SU-DHL-6 (cell line): Measurements from ENCODE around the gene FAM171A1.
"Not testable (repeated sequence)": the region's sequence is repeated elsewhere in the genome, so short reads cannot be mapped to it uniquely, and the experiment has no call there.

Source experiments
- H2AFZ ChIP-seq: fragments of 200-600 bp; sonication (generic); 2 replicates; pipeline ENCODE4 v1.6.1; 2014; ENCODE audit warnings: low read depth, mild to moderate bottlenecking, moderate library complexity, mixed read lengths, antibody characterized with exemption, low read length; ENCODE audit not compliant: severe bottlenecking
- H3F3A ChIP-seq: fragments of 200-600 bp; shearing (Covaris generic); 2 replicates; pipeline ENCODE4 v1.6.0; 2016; ENCODE audit warnings: antibody characterized with exemption, mild to moderate bottlenecking; ENCODE audit not compliant: insufficient read depth
- H3K27ac ChIP-seq: fragments of 200-600 bp; sonication (generic); 2 replicates; pipeline ENCODE4 v1.5.1; 2016; ENCODE audit warnings: low read depth, mild to moderate bottlenecking, low read length, moderate library complexity, mixed read lengths
- H3K27me3 ChIP-seq: fragments of 200-600 bp; sonication (generic), shearing (Covaris generic); 2 replicates; pipeline ENCODE4 v1.6.0; 2014; ENCODE audit warnings: mild to moderate bottlenecking, low read length
- H3K36me3 ChIP-seq: fragments of 200-600 bp; sonication (generic); 2 replicates; pipeline ENCODE4 v1.6.1; 2014; ENCODE audit warnings: mild to moderate bottlenecking, low read length, mixed read lengths
- H3K4me2 ChIP-seq: fragments of 300-600, 200-600 bp; shearing (Covaris generic), sonication (generic); 2 replicates; pipeline ENCODE4 v1.6.0; 2014; ENCODE audit warnings: low read length, low read depth, mild to moderate bottlenecking; ENCODE audit not compliant: poor library complexity, severe bottlenecking
- H3K4me3 ChIP-seq: fragments of 200-600 bp; sonication (generic); 2 replicates; pipeline ENCODE4 v1.5.1; 2014; ENCODE audit warnings: antibody characterized with exemption, low read length, mild to moderate bottlenecking, mixed read lengths; ENCODE audit not compliant: insufficient read depth, poor library complexity, severe bottlenecking
- H3K79me2 ChIP-seq: fragments of 200-600 bp; sonication (generic); 2 replicates; pipeline ENCODE4 v1.6.1; 2014; ENCODE audit warnings: mild to moderate bottlenecking, low read length, moderate library complexity; ENCODE audit not compliant: insufficient read depth
- H3K9ac ChIP-seq: fragments of 200-600 bp; sonication (generic); 2 replicates; pipeline ENCODE4 v1.7.0; 2014; ENCODE audit warnings: mild to moderate bottlenecking, low read length
- H3K9me2 ChIP-seq: fragments of 200-600 bp; sonication (generic); replicated peaks from 2 replicates; pipeline ENCODE4 v1.6.1; 2014; ENCODE audit warnings: low read length; ENCODE audit not compliant: insufficient read depth
- H3K9me3 ChIP-seq: fragments of 200-600 bp; sonication (generic); 2 replicates; pipeline ENCODE4 v1.6.1; 2014; ENCODE audit warnings: low read length, mixed read lengths; ENCODE audit not compliant: insufficient read depth
- H4K20me1 ChIP-seq: fragments of 200-600 bp; sonication (generic); 2 replicates; pipeline ENCODE4 v1.6.1; 2014; ENCODE audit warnings: low read depth, mild to moderate bottlenecking, antibody characterized with exemption, low read length, moderate library complexity, mixed read lengths
- CTCF ChIP-seq: fragments of 200-600 bp; sonication (generic); IDR thresholded peaks from one replicate; pipeline ENCODE4 v1.5.1; 2017; ENCODE audit warnings: antibody characterized with exemption, mild to moderate bottlenecking, low read length, moderate library complexity; ENCODE audit not compliant: insufficient read depth, poor library complexity, severe bottlenecking
- EZH2phosphoT487 ChIP-seq: fragments of 200-600 bp; sonication (generic), shearing (Covaris generic); conservative IDR thresholded peaks from 2 replicates; pipeline ENCODE4 v1.6.1; 2018; ENCODE audit warnings: mild to moderate bottlenecking, antibody characterized with exemption, low read length, moderate library complexity, mixed read lengths

FAM171A1 gene

GRCh38 chr10:15416034-15416433 lies 44.9 kb upstream of the FAM171A1 start:
- no peaks in the 10 kb centered on the region for H3K36me3 ChIP-seq
- no peaks in the 10 kb centered on the region for H3K27me3 ChIP-seq

GRCh38 chr10:15411010-15411409 lies 39.9 kb upstream of the FAM171A1 start:
- no peaks in the 10 kb centered on the region for H3K9me3 ChIP-seq

More at GRCh38 chr10:15416034-15416433, 44.9 kb upstream of the FAM171A1 start:
- no peaks in the 10 kb centered on the region for H3F3A ChIP-seq
- no peak overlapping the region for H3K4me3 ChIP-seq
- H4K20me1 ChIP-seq, result no peaks in the 10 kb centered on the region
- no peak overlapping the region for H3K4me2 ChIP-seq
- no peak overlapping the region for H3K27ac ChIP-seq
- no peaks in the 10 kb centered on the region for H3K9me2 ChIP-seq
- no peak overlapping the region for H2AFZ ChIP-seq
- H3K79me2 ChIP-seq, result no peaks in the 10 kb centered on the region
- H3K9ac ChIP-seq, result no peak overlapping the region
- no peaks in the 10 kb centered on the region for H3K9me3 ChIP-seq
- no peak for TF ChIP-seq EZH2phosphoT487
- TF ChIP-seq CTCF, result no peak

GRCh38 chr10:15409350-15409749 lies 38.3 kb upstream of the FAM171A1 start:
- H3K9me3 ChIP-seq, H3K79me2 ChIP-seq, H4K20me1 ChIP-seq, H3K4me2 ChIP-seq, H3F3A ChIP-seq, H3K9ac ChIP-seq, H3K36me3 ChIP-seq, H3K27ac ChIP-seq, H3K27me3 ChIP-seq, H2AFZ ChIP-seq, H3K9me2 ChIP-seq, H3K4me3 ChIP-seq: not testable (repeated sequence)

More at GRCh38 chr10:15411010-15411409, 39.9 kb upstream of the FAM171A1 start:
- H3K4me3 ChIP-seq, result no peak overlapping the region
- no peaks in the 10 kb centered on the region for H3F3A ChIP-seq
- no peaks in the 10 kb centered on the region for H3K27me3 ChIP-seq
- no peak overlapping the region for H3K9ac ChIP-seq
- no peak overlapping the region for H3K4me2 ChIP-seq
- no peaks in the 10 kb centered on the region for H4K20me1 ChIP-seq
- no peak overlapping the region for H2AFZ ChIP-seq
- H3K9me2 ChIP-seq, result no peaks in the 10 kb centered on the region
- no peaks in the 10 kb centered on the region for H3K36me3 ChIP-seq
- no peak for TF ChIP-seq EZH2phosphoT487
- no peak for TF ChIP-seq CTCF
- no peak overlapping the region for H3K27ac ChIP-seq
- no peaks in the 10 kb centered on the region for H3K79me2 ChIP-seq

GRCh38 chr10:15408557-15408956 lies 37.5 kb upstream of the FAM171A1 start:
- TF ChIP-seq CTCF, result no peak
- TF ChIP-seq EZH2phosphoT487, result no peak

More at GRCh38 chr10:15408557-15408956, 37.5 kb upstream of the FAM171A1 start:
- H3K27ac ChIP-seq, result no peak overlapping the region
- no peak overlapping the region for H3K9ac ChIP-seq
- H3K36me3 ChIP-seq, result no peaks in the 10 kb centered on the region
- no peaks in the 10 kb centered on the region for H3K79me2 ChIP-seq
- no peaks in the 10 kb centered on the region for H3K27me3 ChIP-seq
- no peaks in the 10 kb centered on the region for H4K20me1 ChIP-seq
- H3F3A ChIP-seq, result no peaks in the 10 kb centered on the region
- H3K4me3 ChIP-seq, result no peak overlapping the region
- H2AFZ ChIP-seq, result no peak overlapping the region
- no peaks in the 10 kb centered on the region for H3K9me3 ChIP-seq
- no peak overlapping the region for H3K4me2 ChIP-seq
- H3K9me2 ChIP-seq, result no peaks in the 10 kb centered on the region
